ENCODE measurements around the gene KATNA1. TPM values are rescaled to one million over a fixed set of nuclear protein-coding genes. Genes with fewer than 3 reads are reported as not detected.

Gene KATNA1
- 23.9 and 32.2 TPM in 2 replicates for total RNA-seq (ENCODE audit: low replicate concordance)

DNA sequence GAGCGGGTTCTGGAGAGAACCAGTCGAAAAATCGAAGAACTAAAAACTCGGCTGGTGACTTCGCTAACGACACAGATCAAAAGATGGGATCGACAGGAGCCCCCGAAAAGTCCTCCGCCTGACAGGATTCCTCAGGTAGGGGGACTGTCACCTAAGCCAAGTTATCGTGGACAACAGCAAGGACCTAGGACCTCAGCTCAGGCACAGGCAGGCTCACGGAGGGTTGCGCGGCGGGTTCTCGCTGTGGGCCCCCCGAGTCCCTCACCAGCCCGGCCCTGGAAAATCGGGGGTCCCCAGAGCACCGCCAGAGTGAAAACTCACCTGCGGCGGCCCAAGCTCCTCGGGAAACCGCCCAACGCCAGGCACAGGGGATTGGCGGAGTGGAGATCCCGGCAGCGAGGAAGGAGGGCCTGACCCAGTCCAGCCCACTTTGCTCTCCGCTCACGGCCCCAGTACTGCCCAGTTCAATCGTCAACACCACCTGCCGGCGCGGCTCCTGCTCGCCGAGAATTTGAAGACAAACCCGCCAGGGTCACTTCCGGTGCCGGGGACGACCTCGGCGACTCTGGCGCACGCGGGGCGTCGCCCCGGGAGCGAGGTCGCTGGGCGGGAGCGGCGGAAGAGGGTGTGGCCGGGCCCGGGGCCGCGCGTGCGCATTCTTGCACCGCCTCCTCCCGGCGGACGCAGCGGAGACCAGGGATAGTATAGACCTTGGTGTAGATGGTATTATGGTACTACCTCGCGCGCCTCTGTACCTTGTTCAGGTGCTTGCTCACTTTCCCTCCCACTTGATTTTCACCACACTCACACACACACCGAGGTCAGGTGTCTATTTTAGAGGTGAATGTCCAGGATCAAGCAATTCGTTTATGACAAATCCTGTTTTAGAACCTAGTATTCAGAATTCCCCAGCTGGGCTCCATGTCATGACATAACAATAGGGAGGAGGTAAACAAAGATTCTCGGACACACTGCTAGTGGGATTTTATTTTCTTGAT is at the start of gene KATNA1:
KATNA1 (minus strand) TSS at position 567 of the 998 bp plus-strand sequence. CDS start 10,167 bp downstream, outside the sequence.

DNA sequence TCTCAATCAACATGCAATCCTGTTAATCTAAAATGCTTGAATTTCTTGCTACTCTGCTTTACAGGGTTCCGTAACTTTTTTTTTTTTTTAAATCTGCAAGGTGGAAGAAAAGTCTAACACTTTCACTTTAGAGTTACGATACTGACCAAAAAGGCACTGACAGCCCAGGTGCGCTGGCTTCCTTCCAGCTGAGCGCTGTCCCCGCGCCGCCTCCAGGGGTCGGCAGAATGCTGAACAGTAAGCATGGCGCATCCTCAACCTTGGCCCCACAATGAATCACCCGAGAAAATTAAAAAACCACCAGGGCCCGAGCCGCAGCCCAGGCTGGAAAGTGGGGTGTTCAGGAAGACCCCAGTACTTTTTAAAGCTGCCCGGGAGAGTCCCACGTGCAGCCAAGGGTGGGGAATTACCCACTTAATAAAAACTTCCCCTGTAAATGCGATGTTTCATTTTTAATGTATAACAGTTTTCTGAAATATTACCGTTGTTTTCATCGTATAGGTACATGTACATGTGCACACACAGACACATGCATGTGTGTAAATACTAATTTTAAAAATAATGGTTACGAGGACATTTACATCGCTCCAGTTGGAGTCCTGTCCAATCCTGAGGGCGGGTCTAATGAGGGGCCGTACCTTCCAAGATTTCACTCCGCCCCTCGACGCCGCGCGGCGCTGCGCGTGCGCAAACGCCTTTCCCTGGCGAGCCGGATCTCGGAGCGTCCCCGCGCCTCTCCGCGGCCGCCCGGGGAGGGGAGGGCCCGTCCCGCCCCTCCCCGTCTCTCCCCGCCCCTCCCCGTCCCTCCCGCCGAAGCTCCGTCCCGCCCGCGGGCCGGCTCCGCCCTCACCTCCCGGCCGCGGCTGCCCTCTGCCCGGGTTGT is 82.7 kb downstream of the KATNA1 start, which contains the start of gene GINM1:
GINM1 (plus strand) TSS at position 849 of the 883 bp plus-strand sequence. CDS start 40 bp downstream, outside the sequence.

DNA sequence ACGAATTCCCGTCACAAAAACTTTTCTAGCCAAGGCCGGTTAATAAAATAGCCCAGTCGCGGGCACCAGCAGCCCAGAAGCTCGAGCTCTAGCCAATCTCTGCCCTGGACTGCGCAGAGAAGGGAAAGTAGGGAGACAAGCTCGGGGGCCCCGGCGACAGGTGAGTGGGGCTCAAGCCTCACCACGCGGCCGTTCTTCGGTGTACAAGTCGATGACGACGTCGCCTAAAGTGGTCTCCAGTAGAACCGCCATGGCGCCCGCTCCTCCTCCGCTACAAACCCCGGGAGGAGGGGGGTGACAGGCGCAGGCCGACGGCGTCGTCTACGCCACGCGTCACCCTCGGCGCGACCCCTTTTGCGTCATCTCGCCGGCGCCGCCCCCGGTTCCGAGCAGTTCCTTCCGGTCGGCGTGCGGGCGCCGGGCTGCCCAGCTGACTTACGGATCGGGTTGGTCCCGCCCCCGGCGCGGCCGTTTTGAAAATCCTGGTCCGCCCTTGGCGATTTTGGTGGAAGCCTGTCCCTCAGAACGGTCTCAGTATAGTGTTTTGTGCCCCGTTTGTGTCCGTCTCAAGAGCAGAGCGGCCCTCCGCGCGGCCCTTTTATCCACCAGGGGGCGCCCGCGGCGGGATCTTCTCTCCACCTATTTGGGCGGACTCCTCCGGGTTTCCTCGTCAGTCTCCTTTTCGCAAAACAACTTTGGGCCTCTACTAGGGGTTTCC is 102.6 kb downstream of the KATNA1 start, which contains the start of gene PPIL4:
PPIL4 (minus strand) TSS at position 290 of the 718 bp plus-strand sequence; CDS start at position 252, 38 bp downstream.

Other genes starting within 250 kb of the KATNA1 start
- 0.70 and 1.1 TPM in 2 replicates for gene SUMO4, start 248.5 kb downstream of the KATNA1 start, total RNA-seq (ENCODE audit: low replicate concordance)
- 0.23 TPM in 1 of 2 replicates, not detected in the other for gene ZC3H12D, start 163.7 kb downstream of the KATNA1 start, total RNA-seq (ENCODE audit: low replicate concordance)
- gene PPIL4, start 102.7 kb downstream of the KATNA1 start, total RNA-seq (ENCODE audit: low replicate concordance): 13.9 and 24.8 TPM in 2 replicates
- gene GINM1, start 82.3 kb downstream of the KATNA1 start, total RNA-seq (ENCODE audit: low replicate concordance): 32.9 and 52.8 TPM in 2 replicates
- gene LATS1, start 69.4 kb upstream of the KATNA1 start, total RNA-seq (ENCODE audit: low replicate concordance): 2.9 and 5.0 TPM in 2 replicates
- 11.3 and 17.8 TPM in 2 replicates for gene NUP43, start 97.8 kb upstream of the KATNA1 start, total RNA-seq (ENCODE audit: low replicate concordance)
- gene PCMT1, start 101.0 kb upstream of the KATNA1 start, total RNA-seq (ENCODE audit: low replicate concordance): 104 and 114 TPM in 2 replicates
- 28.8 and 44.4 TPM in 2 replicates for gene LRP11, start 215.6 kb upstream of the KATNA1 start, total RNA-seq (ENCODE audit: low replicate concordance)
- gene RAET1E, start 249.4 kb upstream of the KATNA1 start, total RNA-seq (ENCODE audit: low replicate concordance): 0.15 and 0.47 TPM in 2 replicates